Activated CD8-positive, alpha-beta memory T cell treated with anti-CD3 and anti-CD28 coated beads, Interleukin-2, amount 50 U/mL, for 4 hours (primary cell): Measurements from ENCODE around the gene SNED1.

Source experiments
- DNase-seq: peaks from one replicate; pipeline ENCODE4 v3.0.0-alpha.2; 2020

The SNED1 gene

DNA sequence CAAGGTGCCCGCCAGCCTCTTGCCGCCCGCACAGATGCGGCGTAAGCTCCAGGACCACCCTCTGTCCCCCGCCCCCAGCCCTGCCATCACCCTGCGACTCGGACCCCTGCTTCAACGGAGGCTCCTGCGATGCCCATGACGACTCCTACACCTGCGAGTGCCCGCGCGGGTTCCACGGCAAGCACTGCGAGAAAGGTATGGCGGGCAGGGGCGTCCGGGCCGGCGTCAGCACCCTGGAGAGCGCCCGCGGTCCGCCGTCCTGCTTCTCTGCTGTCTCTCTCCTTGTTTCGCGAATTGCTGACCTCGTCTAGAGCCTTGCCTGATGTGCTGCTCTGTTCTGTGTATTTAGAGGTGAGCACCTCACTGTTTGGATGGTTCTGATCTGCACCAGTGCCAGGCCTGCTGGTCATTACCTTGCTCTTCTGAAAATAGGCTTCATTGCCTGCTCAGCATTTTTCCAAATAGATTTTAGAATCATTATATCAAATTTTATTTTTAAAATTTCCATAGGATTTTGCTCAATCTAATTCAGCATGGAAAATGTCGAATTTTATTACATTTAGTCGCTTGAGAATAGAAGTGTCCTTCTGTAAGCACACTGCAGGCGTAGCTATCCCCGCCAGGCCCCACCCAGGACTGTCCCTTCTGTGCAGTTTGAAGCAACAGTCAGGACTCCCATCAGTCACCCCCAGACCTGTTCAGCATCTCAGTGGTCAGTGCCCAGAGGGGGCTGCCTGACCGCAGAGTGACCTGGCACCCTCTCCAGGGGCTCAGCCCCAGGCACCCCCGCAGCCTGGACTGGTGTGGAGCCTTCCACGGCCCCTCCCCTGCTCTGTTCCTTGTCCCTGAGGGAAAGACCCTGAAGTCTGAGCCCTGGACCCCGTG is 51.6 kb downstream of the SNED1 start:
- DNase-seq, result no peak

- peak; percentile 14 for DNase-seq
Measured at GRCh38 chr2:241050624-241051577, 52.5 kb downstream of the SNED1 start.

- no peak for DNase-seq
Measured at GRCh38 chr2:241051578-241052487, 53.4 kb downstream of the SNED1 start.

DNA sequence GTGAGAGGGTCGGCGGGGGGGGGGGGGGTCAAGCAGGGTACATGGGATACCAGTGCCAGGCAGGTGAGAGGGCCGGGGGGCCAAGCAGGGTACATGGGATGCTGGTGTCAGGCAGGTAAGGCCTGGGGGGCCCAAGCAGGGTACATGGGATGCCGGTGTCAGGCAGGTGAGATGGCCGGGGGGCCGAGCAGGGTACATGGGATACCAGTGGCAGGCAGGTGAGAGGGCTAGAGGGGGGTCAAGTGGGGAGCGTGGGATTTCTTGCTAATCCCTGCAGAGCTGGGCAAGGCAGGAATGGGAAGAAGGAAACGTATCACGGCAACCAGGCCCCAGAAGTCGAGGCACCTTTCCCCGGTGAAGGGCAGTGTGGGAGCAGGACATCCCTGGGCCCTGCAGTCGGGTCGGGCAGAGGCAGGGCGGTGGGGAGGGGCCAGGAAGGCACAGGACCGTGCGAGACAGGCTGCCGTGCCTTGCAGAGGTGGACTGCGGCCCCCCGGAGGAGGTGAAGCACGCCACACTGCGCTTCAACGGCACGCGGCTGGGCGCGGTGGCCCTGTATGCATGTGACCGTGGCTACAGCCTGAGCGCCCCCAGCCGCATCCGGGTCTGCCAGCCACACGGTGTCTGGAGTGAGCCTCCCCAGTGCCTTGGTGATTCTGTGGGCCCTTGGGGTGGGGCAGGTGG is 54.4 kb downstream of the SNED1 start:
- DNase-seq, result no peak

- DNase-seq, result no peak
Measured at GRCh38 chr2:241053576-241054251, 55.3 kb downstream of the SNED1 start.

DNA sequence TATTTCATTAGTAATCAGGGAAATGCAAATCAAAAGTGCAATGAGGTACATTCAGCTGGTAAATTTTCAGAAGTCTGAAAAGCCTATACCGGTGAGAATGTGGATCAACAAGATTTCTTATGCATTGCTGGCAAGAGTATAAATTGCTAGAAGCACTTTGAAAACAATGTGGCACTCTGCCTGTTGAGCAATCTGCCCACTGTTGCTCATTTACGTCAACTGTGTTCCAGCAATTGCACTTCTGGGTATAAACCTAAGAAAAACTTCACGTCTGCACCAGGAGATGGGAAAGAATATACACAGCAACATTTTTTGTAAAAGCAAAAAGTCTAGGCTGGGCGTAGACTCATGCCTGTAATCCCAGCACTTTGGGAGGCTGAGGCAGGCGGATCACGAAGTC is 62.9 kb downstream of the SNED1 start:
- no peak for DNase-seq

DNA sequence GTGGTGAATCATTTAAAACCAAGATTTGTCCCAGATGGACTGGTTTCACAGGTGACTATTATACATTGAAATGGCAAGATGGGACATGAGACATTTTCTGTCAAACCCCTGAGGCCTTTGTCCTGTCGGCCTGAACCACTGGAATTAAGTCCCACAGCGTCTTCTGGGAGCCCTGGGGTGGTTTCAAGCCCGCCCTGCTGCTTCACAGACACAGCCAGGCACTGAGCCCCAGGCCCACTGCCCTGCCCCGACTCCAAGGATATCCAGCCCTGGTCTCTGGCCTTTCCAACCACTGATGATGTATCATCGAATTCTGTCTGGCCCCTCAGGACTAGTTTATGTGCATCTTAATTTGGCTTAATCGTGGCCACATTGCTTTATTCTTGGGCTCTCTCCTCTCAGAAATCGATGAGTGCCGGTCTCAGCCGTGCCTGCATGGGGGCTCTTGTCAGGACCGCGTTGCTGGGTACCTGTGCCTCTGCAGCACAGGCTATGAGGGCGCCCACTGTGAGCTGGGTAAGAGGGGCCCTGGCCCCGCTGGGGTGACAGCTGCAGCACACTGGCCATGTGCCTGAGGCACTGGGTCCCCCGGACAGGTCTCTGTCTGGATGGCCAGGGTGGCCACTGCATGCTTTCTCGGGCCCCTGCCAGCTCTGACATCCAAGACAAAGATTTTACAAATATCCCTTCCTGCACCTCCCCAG is 64.1 kb downstream of the SNED1 start:
- no peak for DNase-seq

DNA sequence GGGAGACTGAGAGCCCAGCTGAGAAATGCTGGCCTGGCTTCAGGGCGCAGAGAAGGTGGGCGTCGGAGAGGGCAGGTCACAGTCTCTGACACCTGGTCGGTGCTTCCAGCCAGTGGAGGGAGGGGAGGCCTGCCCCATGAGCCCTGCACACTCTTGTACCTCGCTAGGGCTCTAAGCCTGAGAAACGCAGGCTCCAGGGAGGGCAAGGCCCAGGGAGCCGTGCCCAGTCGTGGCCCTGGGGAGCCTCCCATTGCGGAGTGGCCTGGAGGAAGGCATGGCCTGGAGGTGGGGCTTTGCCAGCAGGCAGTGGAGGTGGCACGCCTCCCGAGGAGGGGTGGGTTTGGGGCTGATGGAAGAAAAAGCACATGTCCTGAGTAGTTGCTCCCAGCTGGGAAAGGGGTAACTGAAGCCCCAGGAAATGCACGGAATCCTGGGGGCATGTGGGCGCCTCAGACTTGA is 64.7 kb downstream of the SNED1 start:
- DNase-seq, result no peak

- DNase-seq, result no peak
Measured at GRCh38 chr2:241063587-241063986, 65.2 kb downstream of the SNED1 start.

DNA sequence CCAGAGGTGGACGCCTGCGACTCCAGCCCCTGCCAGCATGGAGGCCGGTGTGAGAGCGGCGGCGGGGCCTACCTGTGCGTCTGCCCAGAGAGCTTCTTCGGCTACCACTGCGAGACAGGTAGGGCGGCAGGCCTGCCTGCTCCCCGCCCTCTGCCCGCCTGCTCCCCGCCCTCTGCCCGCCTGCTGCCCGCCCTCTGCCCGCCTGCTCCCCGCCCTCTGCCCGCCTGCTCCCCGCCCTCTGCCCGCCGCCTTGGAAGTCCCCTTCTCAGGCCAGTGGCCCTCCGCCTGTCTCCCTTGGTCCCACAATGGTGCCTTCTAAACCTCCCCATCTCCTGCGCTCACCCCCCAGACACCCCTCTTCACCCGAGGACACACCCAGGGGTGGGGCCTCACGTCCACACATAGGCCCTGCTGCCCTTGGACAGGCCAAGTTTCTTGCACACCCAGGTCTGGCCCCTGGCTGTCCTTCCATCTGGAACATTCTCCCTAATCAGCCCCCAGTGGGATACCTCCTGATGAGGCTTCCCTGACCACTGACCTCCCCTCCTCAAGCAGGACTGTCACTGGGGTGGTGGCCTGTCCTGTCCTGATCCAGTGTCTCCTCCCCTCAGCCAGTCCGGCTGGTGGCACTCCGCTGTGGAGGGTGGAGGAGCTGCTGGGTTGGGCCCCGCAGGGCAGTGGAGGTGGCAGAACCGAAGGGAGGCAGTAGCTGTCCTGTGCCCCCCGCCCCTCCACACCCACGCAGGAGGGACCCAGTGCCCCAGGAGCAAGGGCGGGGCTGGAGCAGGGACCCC is 65.8 kb downstream of the SNED1 start:
- DNase-seq, result peak; percentile 50

GRCh38 chr2:241064802-241065354 is 66.5 kb downstream of the SNED1 start:
- DNase-seq, result no peak

GRCh38 chr2:241065355-241065803 is 67.0 kb downstream of the SNED1 start:
- DNase-seq, result no peak

DNA sequence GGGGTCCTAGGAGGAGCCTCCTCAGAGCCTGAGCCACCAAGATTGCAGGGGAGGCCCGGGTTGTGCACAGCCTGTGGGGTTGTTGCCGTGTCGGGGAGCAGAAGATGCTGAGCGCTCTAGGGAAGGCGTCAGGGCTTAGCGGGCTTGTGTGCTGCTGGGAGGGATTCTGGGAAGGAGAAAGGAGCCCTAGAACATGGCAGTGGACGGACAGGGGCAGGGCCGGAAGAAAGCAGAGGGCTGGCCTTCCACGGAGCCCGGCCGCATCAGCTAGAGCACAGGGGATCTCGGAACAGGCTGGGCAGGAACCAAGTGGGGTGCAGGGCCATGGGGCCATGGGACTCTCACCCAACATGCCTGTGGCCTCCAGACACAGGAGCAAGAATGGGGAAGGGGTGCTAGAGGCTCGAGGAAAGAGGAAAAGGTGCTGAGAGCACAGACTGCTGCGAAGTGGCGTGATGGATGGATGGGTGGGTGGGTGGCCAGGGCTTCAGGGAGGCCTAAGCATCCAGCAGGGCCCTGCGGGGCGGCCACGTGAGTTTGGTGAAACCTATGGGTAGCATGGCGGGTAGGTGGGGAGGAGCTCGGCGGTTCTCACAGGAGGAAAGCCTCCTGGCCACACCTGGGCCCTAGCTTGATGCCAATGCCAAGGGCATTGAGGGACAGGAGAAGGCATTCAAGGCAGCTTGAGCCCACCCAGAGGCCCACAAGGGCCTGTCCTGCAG is 67.9 kb downstream of the SNED1 start:
- DNase-seq, result no peak

- DNase-seq, result no peak
Measured at GRCh38 chr2:241066893-241067341, 68.5 kb downstream of the SNED1 start.

DNA sequence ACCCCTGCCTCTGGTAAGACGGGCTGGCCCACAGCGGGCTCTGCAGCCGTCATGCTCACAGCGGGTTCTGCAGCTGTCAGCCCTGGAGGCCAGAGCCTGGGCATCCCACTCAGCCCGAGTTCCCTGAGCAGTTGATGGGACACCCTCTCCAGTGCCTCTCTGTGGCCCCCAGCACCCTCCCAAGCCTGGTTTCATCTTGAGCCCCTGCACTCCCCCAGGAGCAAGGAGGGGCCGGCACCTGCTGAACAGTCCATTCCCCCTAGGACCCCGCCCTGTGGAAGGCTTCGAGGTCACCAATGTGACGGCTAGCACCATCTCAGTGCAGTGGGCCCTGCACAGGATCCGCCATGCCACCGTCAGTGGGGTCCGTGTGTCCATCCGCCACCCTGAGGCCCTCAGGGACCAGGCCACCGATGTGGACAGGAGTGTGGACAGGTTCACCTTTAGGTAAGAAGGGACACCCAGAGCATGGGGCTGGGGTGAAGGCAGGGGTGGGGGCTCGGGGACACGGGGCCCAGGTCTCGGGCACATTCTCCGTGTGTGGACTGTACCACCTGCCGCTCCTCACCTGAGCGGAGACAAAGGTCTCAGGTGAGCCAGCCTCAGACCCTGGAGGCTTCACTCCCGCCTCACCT is 69.2 kb downstream of the SNED1 start:
- DNase-seq, result no peak

GRCh38 chr2:241068136-241068941 is 69.9 kb downstream of the SNED1 start:
- no peak for DNase-seq
